ENCODE data around the gene WDR90.

The WDR90 gene

DNA sequence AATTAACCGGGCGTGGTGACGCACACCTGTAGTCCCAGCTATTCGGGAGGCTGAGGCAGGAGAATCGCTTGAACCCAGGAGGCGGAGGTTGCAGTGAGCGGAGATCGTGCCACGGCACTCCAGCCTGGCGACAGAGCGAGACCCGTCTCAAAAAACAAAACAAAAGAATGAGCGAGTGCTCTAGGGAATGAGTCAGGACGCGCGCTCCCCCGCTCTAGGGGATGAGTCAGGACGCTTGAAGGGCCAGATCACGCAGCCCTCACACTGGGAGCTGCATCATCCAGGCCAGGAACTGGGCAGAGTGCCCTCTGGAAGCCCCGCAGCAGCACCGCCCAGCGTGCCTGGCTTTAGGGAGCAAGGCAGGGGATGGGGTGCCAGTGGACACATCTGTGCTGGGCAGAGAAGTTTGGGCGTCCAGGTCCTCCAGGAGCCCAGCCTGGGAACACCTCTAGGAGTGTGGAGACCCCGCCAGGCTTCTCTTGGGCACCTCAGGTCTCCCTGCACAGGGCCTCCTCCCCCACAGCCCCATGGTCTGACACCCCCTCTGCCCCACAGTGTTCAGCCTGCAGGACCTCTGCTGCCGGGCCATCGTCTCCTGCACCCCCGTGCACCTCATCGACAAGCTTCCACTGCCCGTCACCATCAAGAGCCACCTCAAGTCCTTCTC, 22.2 kb upstream of the WDR90 start:
- no peak for DNase-seq

- no peak for DNase-seq
These were observed 21.5 kb upstream of the WDR90 start for GRCh38 chr16:627454-628239.

DNA sequence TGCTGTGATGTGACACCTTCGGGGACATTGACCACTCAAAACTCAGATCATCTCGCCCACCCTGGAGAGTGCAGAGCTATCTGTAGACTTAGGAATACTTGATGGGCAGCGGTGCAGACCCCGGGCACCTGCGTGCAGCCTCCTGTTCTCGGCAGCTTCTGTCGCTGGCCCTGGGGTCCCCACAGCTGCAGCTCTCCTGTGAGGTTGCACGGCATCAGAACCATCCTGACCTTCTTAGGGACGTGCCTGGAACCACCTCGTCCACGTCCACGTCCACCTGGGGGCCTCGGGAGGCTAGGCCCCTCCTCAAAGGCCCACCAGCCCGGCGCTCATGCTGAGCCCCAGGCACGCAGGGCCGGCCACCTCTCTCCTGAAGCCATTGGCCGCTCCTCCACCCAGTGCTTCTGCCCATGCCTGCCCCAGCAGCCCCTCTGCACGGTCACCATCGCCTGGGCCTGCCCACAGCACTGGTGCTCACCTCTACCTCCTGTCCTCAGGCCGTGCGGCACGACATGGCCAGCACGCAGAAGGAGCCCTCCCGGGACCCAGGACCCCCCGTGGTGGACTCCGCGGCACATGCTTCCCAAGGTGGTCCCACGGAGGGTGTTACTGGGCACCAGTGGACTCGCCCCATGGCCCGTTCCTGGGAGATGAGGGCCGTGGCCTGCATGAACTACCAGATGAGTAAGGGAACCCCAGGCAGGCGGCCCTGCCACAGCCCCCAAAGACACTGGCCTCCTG, 20.7 kb upstream of the WDR90 start:
- DNase-seq = peak; percentile 39

DNA sequence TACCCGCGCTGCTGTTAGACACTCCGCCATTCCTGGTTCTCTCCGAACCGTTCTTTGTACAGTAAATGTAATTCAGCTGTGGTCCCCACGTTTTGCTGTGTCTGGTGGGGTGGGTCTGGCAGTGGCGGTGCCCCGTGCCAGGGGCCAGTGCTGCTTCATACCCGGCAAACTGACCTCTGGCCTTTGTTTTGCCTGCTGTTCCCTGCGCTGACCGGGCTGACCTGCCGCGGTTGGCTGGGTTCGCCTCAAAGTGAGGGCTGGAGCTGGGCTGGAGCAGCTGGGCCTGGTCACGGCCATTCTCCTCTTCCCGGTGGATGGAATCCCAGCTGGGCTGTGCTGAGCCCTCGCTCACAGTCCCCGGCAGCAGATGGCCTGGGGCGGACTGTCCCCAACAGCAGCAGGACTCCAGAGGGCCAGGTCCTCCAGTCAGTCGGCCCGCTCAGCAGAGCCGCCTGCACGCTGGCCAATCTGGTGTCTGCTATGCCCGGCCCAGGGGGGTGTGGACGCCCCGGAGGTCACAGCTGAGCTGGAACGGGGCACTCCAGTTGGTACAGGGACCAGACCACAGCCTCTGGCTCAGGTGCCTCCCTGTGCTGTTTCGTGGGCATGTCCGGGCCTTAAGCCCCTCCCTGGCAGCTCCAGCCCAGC, 19.9 kb upstream of the WDR90 start:
- DNase-seq = no peak

DNA sequence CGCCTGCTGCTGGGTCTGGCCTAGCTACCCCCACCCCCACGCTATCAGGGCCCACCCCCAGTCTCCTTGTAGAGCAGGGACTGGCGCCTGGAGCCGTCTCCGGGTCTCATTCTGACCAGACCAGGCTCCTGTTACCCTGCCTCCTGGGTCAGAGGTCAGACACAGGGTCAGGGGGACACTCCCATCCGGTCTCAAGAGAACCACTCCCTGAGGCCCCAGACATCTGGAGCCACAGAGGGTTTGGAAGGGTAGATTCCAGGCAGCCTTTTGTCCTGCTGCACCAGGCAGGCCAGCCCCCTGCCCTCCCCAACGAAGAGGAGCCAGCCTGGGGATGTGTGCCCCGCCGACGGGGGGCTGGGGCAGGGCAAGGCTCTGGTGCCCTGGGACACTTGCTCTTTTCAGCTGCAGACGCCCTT, 19.3 kb upstream of the WDR90 start:
- no peak for DNase-seq

GRCh38 chr16:630249-630814, 18.8 kb upstream of the WDR90 start:
- DNase-seq = no peak

DNA sequence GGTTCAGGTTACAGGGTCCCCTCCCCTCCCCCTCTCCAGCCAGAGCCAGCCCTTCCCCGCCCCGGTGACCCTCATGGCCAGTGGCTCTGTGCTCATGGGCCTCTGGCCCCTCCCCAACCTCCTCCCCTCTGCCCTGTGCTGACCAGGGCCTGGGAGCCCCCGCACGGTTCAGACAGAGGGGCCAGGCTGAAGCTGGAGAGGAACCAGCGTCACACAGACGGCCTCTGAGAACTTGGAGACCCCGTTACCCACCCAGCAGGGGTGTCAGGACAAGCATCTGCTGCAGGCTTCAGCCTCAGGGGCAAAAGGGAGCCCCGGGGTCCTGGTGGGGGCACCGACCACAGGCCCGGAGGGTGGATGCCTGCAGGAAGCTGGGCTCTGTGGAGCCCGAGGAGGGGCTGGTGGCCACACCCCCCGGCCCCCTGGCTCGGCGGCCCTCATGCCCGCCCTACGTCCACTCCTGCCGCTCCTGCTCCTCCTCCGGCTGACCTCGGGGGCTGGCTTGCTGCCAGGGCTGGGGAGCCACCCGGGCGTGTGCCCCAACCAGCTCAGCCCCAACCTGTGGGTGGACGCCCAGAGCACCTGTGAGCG, 18.3 kb upstream of the WDR90 start, which contains the start of gene WFIKKN1:
WFIKKN1 (plus strand) TSS at position 171 of the 591 bp plus-strand sequence; CDS start at position 440, 269 bp downstream.
- DNase-seq = no peak

- DNase-seq = no peak
These were observed 17.3 kb upstream of the WDR90 start for GRCh38 chr16:631808-632358.

- no peak for DNase-seq
These were observed 16.5 kb upstream of the WDR90 start for GRCh38 chr16:632486-633335.

DNA sequence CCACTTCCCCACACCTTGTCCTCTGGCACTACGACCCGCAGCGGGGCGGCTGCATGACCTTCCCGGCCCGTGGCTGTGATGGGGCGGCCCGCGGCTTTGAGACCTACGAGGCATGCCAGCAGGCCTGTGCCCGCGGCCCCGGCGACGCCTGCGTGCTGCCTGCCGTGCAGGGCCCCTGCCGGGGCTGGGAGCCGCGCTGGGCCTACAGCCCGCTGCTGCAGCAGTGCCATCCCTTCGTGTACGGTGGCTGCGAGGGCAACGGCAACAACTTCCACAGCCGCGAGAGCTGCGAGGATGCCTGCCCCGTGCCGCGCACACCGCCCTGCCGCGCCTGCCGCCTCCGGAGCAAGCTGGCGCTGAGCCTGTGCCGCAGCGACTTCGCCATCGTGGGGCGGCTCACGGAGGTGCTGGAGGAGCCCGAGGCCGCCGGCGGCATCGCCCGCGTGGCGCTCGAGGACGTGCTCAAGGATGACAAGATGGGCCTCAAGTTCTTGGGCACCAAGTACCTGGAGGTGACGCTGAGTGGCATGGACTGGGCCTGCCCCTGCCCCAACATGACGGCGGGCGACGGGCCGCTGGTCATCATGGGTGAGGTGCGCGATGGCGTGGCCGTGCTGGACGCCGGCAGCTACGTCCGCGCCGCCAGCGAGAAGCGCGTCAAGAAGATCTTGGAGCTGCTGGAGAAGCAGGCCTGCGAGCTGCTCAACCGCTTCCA, 15.7 kb upstream of the WDR90 start:
- DNase-seq = no peak

GRCh38 chr16:634051-634670, 15.0 kb upstream of the WDR90 start:
- DNase-seq = no peak

- DNase-seq = no peak
These were observed 14.2 kb upstream of the WDR90 start for GRCh38 chr16:634996-635395.

DNA sequence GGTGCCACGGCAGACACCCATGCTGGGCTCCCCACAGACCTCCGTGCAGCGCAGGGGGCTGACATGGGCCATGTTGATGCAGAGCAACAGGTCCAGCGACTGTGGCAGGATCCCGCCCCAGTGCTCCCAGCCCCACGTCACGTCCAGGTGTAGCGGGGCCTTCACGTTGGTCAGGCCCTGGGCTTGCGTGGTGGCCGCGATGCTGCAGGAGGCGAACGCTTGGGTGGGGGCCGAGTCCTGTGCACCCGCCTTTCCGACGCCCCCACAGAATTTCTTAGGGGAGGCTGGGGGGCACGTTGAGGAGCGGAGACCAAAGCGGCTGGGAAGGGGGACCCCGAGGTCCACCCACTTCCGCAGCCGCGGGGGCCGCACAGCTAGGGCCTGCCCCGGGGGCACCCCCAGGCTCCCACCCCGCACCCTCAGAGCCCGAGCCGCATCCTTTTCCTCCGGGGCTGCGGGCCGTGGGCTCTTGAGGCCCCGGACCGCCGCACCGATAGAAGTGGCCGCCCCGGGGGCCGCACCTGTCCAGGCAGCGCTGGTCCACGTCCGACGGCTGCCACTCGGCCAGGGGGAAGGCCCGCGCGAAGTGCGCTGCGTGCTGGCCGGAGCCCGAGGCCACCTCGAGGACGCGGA, 13.5 kb upstream of the WDR90 start:
- no peak for DNase-seq

- DNase-seq = peak; percentile 98
These were observed 12.7 kb upstream of the WDR90 start, which contains the start of gene METTL26 for GRCh38 chr16:636206-637080. Gene METTL26 (minus strand): TSS chr16:636305. CDS start chr16:636290, 15 bp downstream.

DNA sequence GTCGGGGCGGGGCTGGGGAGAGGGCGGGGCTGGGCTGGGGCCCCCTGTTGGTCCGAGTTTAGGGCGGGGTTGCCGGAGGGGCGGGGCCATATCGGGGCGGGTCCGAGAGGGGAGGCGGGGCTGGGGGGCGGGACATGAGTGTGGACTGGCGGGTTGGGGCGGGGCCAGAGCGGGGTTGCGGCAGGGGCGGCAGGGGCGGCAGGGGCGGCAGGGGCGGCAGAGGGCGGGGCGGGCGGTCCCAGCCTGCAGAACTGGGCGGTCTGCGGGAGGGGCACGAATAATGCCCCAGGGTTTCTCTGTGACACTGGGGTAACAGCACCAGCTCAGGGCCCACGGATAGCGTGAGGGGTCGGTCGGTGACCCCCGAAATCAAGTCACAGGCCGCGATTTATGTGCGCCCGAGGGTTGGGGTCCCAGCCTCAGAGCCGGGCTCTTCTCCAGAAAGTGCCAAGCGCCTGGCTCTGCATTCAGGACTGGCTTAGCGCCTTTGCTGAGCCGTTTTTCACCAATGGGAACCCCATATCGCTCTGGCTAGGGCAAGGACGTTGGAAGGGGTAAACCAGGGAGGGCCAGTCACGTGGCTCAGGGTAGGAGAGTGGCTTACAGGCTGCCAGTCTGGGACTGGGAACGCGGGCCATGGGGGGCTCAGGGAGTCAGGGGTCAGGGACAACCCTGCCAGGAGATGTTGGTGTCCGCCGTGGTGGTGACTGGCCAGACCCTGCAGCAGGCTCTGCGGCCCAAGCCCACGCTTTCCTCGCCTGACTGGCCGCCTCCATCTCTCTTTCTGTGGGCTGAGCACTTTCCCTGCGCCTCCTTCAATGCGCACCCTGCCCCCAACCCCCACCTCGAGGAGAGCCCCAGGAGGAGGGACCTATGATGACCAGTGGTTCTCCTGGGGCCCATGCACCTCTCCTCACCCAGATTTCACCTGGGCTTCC, 11.8 kb upstream of the WDR90 start:
- DNase-seq = peak; percentile 95

DNA sequence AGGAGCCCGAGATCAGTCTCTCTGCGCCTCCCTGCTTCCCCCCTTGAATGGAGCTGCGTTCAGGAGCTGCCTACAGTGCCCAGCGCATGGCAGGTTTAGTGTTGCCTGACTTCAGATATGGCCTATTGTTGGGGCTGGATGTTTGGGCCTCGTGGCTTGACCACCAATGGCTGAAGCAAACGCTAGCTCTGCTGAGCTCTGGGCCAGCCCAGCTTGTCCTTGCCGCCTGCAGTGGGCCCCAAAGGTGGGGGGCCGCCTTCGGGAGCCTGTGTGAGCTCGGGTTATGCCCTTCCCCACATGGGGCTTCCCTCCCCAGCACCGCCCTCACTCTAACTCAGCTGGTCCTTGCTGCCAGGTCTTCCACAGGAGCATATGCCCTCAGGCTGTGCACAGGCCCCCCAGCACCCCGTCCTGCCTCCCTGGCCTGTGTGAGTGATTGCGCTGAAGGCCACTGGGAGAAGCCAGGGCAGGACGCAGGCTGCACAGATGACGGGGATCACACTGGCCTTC, 11.1 kb upstream of the WDR90 start:
- DNase-seq = no peak

- no peak for DNase-seq
These were observed 10.3 kb upstream of the WDR90 start for GRCh38 chr16:638836-639235.
